ENCODE data around the gene ZMAT5.

The ZMAT5 gene

GRCh38 chr22:29726106-29726505, 40.7 kb downstream of the ZMAT5 start:
- TF ChIP-seq ZBTB21 (tag by site-specific recombination; IDR thresholded peaks at IDR 0.05) (no peak), ZNF324 (tag by site-specific recombination; IDR thresholded peaks at IDR 0.05) (no peak), ZNF600 (tag by site-specific recombination; IDR thresholded peaks at IDR 0.05) (no peak), ZFP69B (tag by site-specific recombination; IDR thresholded peaks at IDR 0.05) (no peak), ZNF544 (tag by site-specific recombination; IDR thresholded peaks at IDR 0.05) (no peak), ZNF335 (tag by site-specific recombination; conservative IDR thresholded peaks at IDR 0.05) (no peak)
- TF ChIP-seq, protein P1, sequence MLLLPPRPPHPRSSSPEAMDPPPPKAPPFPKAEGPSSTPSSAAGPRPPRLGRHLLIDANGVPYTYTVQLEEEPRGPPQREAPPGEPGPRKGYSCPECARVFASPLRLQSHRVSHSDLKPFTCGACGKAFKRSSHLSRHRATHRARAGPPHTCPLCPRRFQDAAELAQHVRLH (tag by site-specific recombination; IDR thresholded peaks at IDR 0.05) = no peak
- H3K4me1 ChIP-seq (ENCODE audit: control insufficient read depth, insufficient read depth, low read length) = no peaks in the 10 kb centered on the region
- no peak overlapping the region for H3K27ac ChIP-seq (ENCODE audit: extremely low read depth, low read depth, low read length)
- POLR2A ChIA-PET = no interaction called here
- CTCF ChIA-PET = interaction anchor here (0.6 to 1.4 kb wide), 6 partner anchors 8 to 325 kb away, joined by 3 to 9 read pairs (median 3); no protein-coding TSS in a partner anchor
- no peak overlapping the region for H3K4me3 ChIP-seq (ENCODE audit: low read depth, low read length)
- peaks cover 0 to 3% of the 10 kb centered on the region in 2 experiments; a peak in 1 of 3 replicates for H3K36me3 ChIP-seq (ENCODE audit: control insufficient read depth in 2 of 2, insufficient read depth in 1 of 2, low read length in 2 of 2)
- no peaks in the 10 kb centered on the region for H3K9me3 ChIP-seq (ENCODE audit: control insufficient read depth, insufficient read depth, low read depth, low read length)

DNA sequence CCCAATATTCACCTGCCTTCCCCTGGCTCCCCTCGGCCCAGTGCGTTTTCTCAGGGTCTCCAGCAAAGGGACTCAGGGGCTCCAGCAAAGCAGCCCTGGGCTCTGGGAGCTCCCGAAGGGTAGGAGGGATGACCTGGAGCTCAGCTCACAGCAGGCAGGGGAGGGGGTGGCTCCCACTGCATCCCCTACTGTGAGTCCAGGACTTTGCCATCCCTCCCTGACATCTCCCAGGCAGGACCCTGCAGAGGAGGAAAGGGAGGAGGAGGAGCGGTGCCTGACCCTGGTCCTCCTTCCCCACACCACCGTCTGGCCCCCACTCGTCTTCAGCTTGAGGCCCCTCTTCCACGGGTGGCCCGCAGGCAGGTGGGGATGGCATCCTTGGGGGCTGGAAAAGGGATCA, 42.0 kb downstream of the ZMAT5 start:
- ChIA-PET CTCF (interaction anchor here (0.6 kb wide), 2 partner anchors 53 to 502 kb away, joined by 3 read pairs; no protein-coding TSS in a partner anchor), POLR2A (interaction anchor here (0.6 kb wide), 1 partner anchor 48 kb away, joined by 3 read pairs; no protein-coding TSS in a partner anchor)
- Histone ChIP-seq H3K4me1 (ENCODE audit: control insufficient read depth, insufficient read depth, low read length) (no peaks in the 10 kb centered on the region), H3K27ac (ENCODE audit: extremely low read depth, low read depth, low read length) (no peak overlapping the region), H3K36me3 (ENCODE audit: control insufficient read depth in 2 of 2, insufficient read depth in 1 of 2, low read length in 2 of 2) (no peaks in the 10 kb centered on the region), H3K9me3 (ENCODE audit: control insufficient read depth, insufficient read depth, low read depth, low read length) (no peaks in the 10 kb centered on the region), H3K4me3 (ENCODE audit: low read depth, low read length) (no peak overlapping the region)
- TF ChIP-seq SCRT1 (tag by site-specific recombination; IDR thresholded peaks at IDR 0.05; ENCODE audit: borderline replicate concordance) = no peak
- TF ChIP-seq GLIS1 (tag by site-specific recombination; IDR thresholded peaks at IDR 0.05) = peak; percentile 84
- peak; percentile 58; the same call in 1 of the 2 replicates for TF ChIP-seq ZBTB48 (tag by site-specific recombination; IDR thresholded peaks at IDR 0.05)
- TF ChIP-seq, protein P2, sequence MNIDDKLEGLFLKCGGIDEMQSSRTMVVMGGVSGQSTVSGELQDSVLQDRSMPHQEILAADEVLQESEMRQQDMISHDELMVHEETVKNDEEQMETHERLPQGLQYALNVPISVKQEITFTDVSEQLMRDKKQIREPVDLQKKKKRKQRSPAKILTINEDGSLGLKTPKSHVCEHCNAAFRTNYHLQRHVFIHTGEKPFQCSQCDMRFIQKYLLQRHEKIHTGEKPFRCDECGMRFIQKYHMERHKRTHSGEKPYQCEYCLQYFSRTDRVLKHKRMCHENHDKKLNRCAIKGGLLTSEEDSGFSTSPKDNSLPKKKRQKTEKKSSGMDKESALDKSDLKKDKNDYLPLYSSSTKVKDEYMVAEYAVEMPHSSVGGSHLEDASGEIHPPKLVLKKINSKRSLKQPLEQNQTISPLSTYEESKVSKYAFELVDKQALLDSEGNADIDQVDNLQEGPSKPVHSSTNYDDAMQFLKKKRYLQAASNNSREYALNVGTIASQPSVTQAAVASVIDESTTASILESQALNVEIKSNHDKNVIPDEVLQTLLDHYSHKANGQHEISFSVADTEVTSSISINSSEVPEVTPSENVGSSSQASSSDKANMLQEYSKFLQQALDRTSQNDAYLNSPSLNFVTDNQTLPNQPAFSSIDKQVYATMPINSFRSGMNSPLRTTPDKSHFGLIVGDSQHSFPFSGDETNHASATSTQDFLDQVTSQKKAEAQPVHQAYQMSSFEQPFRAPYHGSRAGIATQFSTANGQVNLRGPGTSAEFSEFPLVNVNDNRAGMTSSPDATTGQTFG (tag by site-specific recombination; IDR thresholded peaks at IDR 0.05; ENCODE audit: borderline replicate concordance) = no peak
- no peak for TF ChIP-seq ZNF311 (tag by site-specific recombination; IDR thresholded peaks at IDR 0.05; ENCODE audit: borderline replicate concordance)
- no peak for TF ChIP-seq ZSCAN30 (tag by site-specific recombination; IDR thresholded peaks at IDR 0.05)
- no peak for TF ChIP-seq ZNF248 (tag by site-specific recombination; IDR thresholded peaks at IDR 0.05)
- peak; percentile 59; the same call in 1 of the 2 replicates for TF ChIP-seq GLIS2 (tag by site-specific recombination; IDR thresholded peaks at IDR 0.05)
- TF ChIP-seq ZIC2 (tag by site-specific recombination; IDR thresholded peaks at IDR 0.05) = peak; percentile 74
- TF ChIP-seq EGR2 (tag by site-specific recombination; IDR thresholded peaks at IDR 0.05; ENCODE audit: low read depth) = peak; percentile 72
- TF ChIP-seq ZFHX2 (tag by site-specific recombination; conservative IDR thresholded peaks at IDR 0.05) = peak; percentile 51

GRCh38 chr22:29723766-29724165, 43.0 kb downstream of the ZMAT5 start:
- Histone ChIP-seq H3K36me3 (ENCODE audit: control insufficient read depth in 2 of 2, insufficient read depth in 1 of 2, low read length in 2 of 2) (no peaks in the 10 kb centered on the region), H3K4me3 (ENCODE audit: low read depth, low read length) (no peak overlapping the region), H3K4me1 (ENCODE audit: control insufficient read depth, insufficient read depth, low read length) (no peaks in the 10 kb centered on the region), H3K27ac (ENCODE audit: extremely low read depth, low read depth, low read length) (no peak overlapping the region), H3K9me3 (ENCODE audit: control insufficient read depth, insufficient read depth, low read depth, low read length) (no peaks in the 10 kb centered on the region)
- ChIA-PET CTCF (interaction anchor here (0.7 to 1.1 kb wide), 2 partner anchors 354 to 787 kb away, joined by 3 to 4 read pairs; no protein-coding TSS in a partner anchor), POLR2A (no interaction called here)
- TF ChIP-seq PRDM10 (tag by site-specific recombination; IDR thresholded peaks at IDR 0.05) (no peak), ZEB2 (tag by site-specific recombination; IDR thresholded peaks at IDR 0.05) (no peak), SCRT2 (tag by site-specific recombination; IDR thresholded peaks at IDR 0.05) (peak; percentile 41; the same call in 1 of the 2 replicates)
- TF ChIP-seq, protein P3, sequence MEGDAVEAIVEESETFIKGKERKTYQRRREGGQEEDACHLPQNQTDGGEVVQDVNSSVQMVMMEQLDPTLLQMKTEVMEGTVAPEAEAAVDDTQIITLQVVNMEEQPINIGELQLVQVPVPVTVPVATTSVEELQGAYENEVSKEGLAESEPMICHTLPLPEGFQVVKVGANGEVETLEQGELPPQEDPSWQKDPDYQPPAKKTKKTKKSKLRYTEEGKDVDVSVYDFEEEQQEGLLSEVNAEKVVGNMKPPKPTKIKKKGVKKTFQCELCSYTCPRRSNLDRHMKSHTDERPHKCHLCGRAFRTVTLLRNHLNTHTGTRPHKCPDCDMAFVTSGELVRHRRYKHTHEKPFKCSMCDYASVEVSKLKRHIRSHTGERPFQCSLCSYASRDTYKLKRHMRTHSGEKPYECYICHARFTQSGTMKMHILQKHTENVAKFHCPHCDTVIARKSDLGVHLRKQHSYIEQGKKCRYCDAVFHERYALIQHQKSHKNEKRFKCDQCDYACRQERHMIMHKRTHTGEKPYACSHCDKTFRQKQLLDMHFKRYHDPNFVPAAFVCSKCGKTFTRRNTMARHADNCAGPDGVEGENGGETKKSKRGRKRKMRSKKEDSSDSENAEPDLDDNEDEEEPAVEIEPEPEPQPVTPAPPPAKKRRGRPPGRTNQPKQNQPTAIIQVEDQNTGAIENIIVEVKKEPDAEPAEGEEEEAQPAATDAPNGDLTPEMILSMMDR (tag by site-specific recombination; IDR thresholded peaks at IDR 0.05) = 0 out of 2 replicates have a peak, but pooled peaks have one; percentile 14

Measured in HEK293 (cell line).